GM19025 (cell line): ENCODE measurements around the gene STMN3.

Experiments
- ATAC-seq: cut with Tn5 transposase; IDR thresholded peaks from one replicate; pipeline ENCODE4 v1.9.1; 2021; ENCODE audit warnings: mild to moderate bottlenecking, low read depth, moderate library complexity; ENCODE audit not compliant: unreplicated experiment

STMN3 gene

DNA sequence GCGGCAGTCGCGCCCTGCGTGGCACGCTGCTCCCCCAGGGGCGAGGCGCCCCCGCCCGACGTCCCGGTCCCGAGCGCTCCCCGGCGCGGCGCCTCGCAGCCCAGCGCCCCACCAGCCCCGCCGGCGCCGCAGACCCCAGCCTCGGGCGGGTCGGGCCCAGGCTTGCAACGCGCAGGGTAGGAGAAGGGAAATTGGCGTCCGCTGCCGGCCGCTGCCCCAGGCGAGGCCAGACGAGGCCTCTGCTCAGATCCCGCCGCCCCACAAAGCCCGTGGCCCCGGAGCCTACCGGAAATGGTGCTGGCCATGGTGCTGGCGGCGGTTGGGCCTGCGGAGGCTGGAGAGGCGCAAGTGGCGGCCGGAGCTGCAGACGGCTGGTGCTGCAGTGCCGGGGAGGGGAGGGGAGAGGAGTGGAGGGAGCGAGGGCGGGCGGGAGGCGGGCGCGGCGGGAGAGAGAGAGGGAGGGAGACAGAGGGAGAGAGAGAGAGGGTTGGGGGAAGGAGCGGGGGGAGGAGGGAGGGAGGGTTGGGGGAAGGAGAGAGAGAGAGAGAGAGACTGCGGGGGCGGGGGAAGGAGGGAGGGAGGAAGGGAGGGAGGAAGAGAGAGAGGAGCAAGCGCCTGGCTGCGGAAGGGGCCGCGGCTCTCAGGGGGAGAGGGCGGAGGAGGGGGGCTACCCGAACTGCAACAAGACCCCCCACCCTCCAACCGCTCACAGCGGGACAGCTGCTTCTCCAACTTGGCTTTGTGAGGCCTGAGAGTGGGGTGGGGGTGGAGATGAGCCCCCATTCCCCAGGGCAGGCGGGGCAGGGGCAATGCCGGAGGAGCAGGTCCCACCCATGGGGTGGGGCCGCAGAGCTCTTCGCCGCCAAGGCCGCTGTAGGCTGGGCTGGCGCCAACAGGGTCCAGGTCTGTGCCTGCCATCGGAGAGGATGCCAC is at the start of gene STMN3:
TSS of gene STMN3 (minus strand) at position 384 of the 933 bp plus-strand sequence. CDS start at position 305, 79 bp downstream.
- no peak for ATAC-seq

- no peak for ATAC-seq
Measured at GRCh38 chr20:63702036-63702665, 48.9 kb upstream of the STMN3 start.

- ATAC-seq, result no peak
Measured at GRCh38 chr20:63701329-63702035, 48.3 kb upstream of the STMN3 start.

DNA sequence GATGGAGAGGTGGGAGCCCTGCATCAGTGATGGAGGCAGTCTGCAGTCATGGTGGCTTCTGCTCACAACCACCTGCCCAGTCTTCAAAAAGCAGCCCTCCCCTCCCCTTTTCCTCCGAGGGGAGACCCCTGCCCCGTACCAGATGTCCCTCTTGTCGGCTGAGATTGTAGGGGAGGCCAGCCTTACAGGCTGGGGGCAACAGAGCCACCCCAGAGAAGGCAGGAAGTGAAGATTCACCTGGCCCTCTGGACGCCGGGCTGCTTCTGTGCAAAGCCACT is 47.8 kb upstream of the STMN3 start:
- ATAC-seq, result no peak

GRCh38 chr20:63700199-63701050 is 47.2 kb upstream of the STMN3 start:
- no peak for ATAC-seq

DNA sequence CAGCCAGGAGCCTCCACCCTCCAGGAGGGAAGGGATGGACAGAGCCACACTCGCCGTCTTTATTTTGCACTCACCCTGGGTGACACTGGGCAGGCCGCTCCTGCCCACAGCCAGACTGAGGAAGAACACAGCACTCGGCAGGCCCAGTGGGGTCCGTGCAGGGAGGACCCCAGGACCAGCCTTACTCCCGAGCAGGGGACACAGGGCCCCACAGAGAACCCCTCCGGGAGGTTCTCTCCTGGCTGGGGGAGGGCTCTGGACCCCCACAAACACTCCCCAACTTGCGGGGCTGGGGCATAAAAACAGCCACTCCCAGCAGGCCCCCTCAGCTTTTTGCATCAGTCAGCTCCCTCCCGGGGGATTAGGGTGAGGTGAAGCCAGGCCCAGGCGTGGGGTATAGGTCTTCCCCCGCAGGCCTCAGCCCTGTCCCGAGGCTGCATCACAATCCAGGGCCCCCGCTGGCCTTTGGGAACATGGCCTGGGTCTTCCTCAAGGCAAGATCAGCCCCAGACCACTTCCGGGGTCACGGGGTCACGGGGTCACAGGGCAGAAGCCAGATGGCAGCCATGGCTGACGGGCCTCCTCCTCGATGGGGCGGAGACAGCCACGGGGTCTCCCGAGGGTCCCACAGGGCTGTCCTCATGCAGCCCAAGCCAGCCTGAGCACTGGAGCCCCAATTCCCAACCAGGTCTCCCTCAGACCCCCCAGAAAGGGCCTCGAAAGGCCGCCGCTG is 46.4 kb upstream of the STMN3 start:
- no peak for ATAC-seq

GRCh38 chr20:63698739-63699465 is 45.7 kb upstream of the STMN3 start:
- no peak for ATAC-seq

GRCh38 chr20:63697868-63698545 is 44.8 kb upstream of the STMN3 start:
- ATAC-seq, result no peak

- ATAC-seq, result no peak
Measured at GRCh38 chr20:63697357-63697867, 44.2 kb upstream of the STMN3 start.

DNA sequence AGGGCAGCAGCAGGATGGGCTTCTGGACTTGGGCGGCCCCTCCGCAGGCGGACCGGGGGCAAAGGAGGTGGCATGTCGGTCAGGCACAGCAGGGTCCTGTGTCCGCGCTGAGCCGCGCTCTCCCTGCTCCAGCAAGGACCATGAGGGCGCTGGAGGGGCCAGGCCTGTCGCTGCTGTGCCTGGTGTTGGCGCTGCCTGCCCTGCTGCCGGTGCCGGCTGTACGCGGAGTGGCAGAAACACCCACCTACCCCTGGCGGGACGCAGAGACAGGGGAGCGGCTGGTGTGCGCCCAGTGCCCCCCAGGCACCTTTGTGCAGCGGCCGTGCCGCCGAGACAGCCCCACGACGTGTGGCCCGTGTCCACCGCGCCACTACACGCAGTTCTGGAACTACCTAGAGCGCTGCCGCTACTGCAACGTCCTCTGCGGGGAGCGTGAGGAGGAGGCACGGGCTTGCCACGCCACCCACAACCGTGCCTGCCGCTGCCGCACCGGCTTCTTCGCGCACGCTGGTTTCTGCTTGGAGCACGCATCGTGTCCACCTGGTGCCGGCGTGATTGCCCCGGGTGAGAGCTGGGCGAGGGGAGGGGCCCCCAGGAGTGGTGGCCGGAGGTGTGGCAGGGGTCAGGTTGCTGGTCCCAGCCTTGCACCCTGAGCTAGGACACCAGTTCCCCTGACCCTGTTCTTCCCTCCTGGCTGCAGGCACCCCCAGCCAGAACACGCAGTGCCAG is 43.6 kb upstream of the STMN3 start, which contains the start of gene TNFRSF6B:
TSS of gene TNFRSF6B (plus strand) at position 25 of the 729 bp plus-strand sequence. CDS start at position 141, 116 bp downstream.
- ATAC-seq, result no peak

GRCh38 chr20:63696306-63696627 is 43.0 kb upstream of the STMN3 start:
- ATAC-seq, result no peak

DNA sequence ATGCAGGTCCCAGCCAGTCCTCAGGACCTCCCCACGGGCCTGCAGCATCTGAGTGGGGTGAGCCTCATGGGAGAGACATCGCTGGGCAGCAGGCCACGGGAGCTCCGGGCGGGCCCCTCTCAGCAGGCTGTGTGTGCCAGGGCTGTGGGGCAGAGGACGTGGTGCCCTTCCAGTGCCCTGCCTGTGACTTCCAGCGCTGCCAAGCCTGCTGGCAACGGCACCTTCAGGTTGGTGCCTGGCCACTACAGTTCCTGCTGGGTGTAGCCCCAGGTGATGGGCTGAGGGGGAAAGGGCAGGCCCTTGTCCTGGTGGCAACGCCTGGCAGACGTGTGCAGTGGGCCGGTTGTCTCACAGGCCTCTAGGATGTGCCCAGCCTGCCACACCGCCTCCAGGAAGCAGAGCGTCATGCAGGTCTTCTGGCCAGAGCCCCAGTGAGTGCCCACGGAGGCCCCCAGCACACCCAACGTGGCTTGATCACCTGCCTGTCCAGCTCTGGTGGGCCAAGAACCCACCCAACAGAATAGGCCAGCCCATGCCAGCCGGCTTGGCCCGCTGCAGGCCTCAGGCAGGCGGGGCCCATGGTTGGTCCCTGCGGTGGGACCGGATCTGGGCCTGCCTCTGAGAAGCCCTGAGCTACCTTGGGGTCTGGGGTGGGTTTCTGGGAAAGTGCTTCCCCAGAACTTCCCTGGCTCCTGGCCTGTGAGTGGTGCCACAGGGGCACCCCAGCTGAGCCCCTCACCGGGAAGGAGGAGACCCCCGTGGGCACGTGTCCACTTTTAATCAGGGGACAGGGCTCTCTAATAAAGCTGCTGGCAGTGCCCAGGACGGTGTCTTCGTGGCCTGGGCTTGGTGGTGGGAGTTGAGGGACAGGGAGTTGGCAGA is 42.4 kb upstream of the STMN3 start:
- no peak for ATAC-seq

DNA sequence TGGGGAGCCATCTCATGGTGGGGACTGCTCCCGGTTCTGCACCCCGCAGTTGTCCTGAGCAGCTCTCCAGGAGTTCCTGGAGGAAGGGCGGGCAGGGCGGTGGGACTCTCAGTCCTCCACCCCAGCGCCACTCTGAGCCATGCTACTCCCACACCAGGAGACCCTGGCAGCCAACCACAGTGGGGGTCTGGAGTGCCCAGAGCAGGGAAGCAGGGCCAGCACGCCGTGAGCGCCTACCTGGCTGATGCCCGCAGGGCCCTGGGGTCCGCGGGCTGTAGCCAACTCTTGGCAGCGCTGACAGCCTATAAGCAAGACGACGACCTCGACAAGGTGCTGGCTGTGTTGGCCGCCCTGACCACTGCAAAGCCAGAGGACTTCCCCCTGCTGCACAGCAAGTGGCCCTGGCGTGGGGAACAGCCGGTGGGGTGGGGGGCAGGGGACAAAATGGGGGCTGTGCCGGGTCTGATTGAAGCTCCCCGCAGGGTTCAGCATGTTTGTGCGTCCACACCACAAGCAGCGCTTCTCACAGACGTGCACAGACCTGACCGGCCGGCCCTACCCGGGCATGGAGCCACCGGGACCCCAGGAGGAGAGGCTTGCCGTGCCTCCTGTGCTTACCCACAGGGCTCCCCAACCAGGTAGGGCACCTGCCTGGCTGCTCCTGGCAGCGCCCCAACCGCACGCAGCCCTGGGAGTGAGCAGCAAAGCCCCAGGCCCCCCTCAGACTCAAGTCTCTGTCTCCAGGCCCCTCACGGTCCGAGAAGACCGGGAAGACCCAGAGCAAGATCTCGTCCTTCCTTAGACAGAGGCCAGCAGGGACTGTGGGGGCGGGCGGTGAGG is 41.6 kb upstream of the STMN3 start:
- no peak for ATAC-seq

- ATAC-seq, result no peak
Measured at GRCh38 chr20:63693733-63694583, 40.7 kb upstream of the STMN3 start.
